GM23248 (cell line): Measurements from ENCODE around the gene TNFAIP8L3. TPM values are rescaled to one million over a fixed set of nuclear protein-coding genes. Genes with fewer than 3 reads are reported as not detected.

ENCODE experiments used
- DNase-seq: peaks from one replicate; pipeline ENCODE4 v3.0.0-alpha.2; 2015
- H2AFZ ChIP-seq: fragments of 200-600 bp; sonication (generic); 2 replicates; pipeline ENCODE4 v1.6.1; 2016; ENCODE audit warnings: antibody characterized with exemption
- H3F3A ChIP-seq: fragments of 200-600 bp; sonication (generic); 2 replicates; pipeline ENCODE4 v1.6.1; 2016; ENCODE audit warnings: mild to moderate bottlenecking, antibody characterized with exemption, mixed run types; ENCODE audit not compliant: insufficient read depth
- H3K27ac ChIP-seq: fragments of 200-600 bp; sonication (generic); 2 replicates; pipeline ENCODE4 v1.5.1; 2016; ENCODE audit warnings: mild to moderate bottlenecking
- H3K27me3 ChIP-seq: fragments of 200-600 bp; sonication (generic); replicated peaks from 2 replicates; pipeline ENCODE4 v1.6.1; 2016; ENCODE audit warnings: mild to moderate bottlenecking; ENCODE audit not compliant: insufficient read depth
- H3K36me3 ChIP-seq: fragments of 200-600 bp; sonication (generic); 2 replicates; pipeline ENCODE4 v1.6.1; 2016; ENCODE audit warnings: low read depth, mild to moderate bottlenecking
- H3K4me1 ChIP-seq: fragments of 200-600 bp; sonication (generic); 2 replicates; pipeline ENCODE4 v1.6.1; 2016; ENCODE audit warnings: mild to moderate bottlenecking; ENCODE audit not compliant: insufficient read depth
- H3K4me2 ChIP-seq: fragments of 200-600 bp; sonication (generic); one replicate; pipeline ENCODE4 v1.6.1; 2016; ENCODE audit warnings: mild to moderate bottlenecking; ENCODE audit not compliant: unreplicated experiment
- H3K4me3 ChIP-seq: fragments of 200-600 bp; sonication (generic); 2 replicates; pipeline ENCODE4 v1.5.1; 2016; ENCODE audit warnings: mild to moderate bottlenecking
- H3K79me2 ChIP-seq: fragments of 200-600 bp; sonication (generic); 2 replicates; pipeline ENCODE4 v1.6.1; 2016; ENCODE audit warnings: mild to moderate bottlenecking; ENCODE audit not compliant: insufficient read depth
- H3K9ac ChIP-seq: fragments of 200-600 bp; sonication (generic); 2 replicates; pipeline ENCODE4 v1.6.1; 2016; ENCODE audit warnings: mild to moderate bottlenecking
- H3K9me2 ChIP-seq: fragments of 200-600 bp; sonication (generic); 2 replicates; pipeline ENCODE4 v1.6.1; 2016; ENCODE audit warnings: mixed run types, mild to moderate bottlenecking, moderate library complexity; ENCODE audit not compliant: insufficient read depth
- H3K9me3 ChIP-seq: fragments of 200-600 bp; sonication (generic); one replicate; pipeline ENCODE4 v1.6.1; 2017; ENCODE audit warnings: low read depth
- H4K20me1 ChIP-seq: fragments of 200-600 bp; sonication (generic); 2 replicates; pipeline ENCODE4 v1.6.0; 2016; ENCODE audit not compliant: insufficient read depth
- EZH2 ChIP-seq: fragments of 200-600 bp; sonication (generic); IDR thresholded peaks from 2 replicates; pipeline ENCODE4 v1.6.1; 2018; ENCODE audit warnings: antibody characterized with exemption, mild to moderate bottlenecking; ENCODE audit not compliant: insufficient read depth, poor library complexity, severe bottlenecking
- EZH2phosphoT487 ChIP-seq: fragments of 200-600 bp; sonication (generic); IDR thresholded peaks from 2 replicates; pipeline ENCODE4 v1.6.1; 2018; ENCODE audit warnings: antibody characterized with exemption, moderate library complexity, mild to moderate bottlenecking, low read depth; ENCODE audit not compliant: insufficient read depth
- WGBS, 2 experiments: methylation state at CpG; one replicate each; pipeline ENCODE4 v1.1.6; 2015 to 2017; ENCODE audit warnings: low lambda C conversion rate in 2 of 2, low coverage in 1 of 2; ENCODE audit errors: missing lambda C conversion rate in 2 of 2; 5-methylcytosine and 5-hydroxymethylcytosine counted together
- in situ Hi-C: fragments of 300-500 bp; cut with MboI; formaldehyde crosslinking; loops from 2 replicates; pipeline ENCODE4 v1.15.0; 2020
- polyA plus RNA-seq: library from polyadenylated mRNA; unstranded; fragments of >200 nt; fragmentation: Nextera tagmentation; extraction: Ambion mirVana; gene quantifications from 2 replicates; pipeline ENCODE4 v1.2.1, GENCODE V29; 2016
- total RNA-seq: library from RNA; depleted of rRNA; stranded (reverse); fragments of >200 nt; shearing (Covaris generic); gene quantifications from 2 replicates; pipeline ENCODE4 v1.2.3, GENCODE V29; 2014

Gene TNFAIP8L3
- total and polyA plus RNA-seq, 2 experiments from 2014 or later: 2.0 to 2.8 TPM

DNA sequence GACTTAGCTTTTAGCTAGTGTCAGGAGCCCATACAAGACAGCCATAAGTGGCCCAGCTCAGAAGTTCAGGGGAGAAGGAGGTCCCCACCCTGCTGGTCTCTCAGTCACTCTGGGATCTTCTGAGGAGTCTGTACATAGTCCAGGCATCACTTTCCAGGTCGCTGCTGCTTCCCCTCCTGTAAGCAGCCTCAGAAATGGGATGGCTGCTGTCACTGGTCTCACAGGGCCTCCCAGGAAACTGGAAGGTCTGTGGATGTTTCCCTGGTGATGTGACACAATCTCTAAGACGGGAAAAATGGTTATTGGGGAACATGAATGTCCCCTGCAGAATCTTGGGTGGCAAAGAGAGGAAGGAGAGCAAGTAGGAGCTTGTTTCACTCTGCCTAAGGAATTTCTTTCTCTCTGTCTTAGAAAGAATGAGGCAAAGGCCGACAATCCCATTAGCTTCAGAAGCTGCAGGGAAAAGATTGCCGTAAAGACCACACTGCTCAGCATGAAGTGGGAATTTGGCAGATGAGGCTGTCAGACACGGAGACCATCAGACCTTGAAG lies 43.2 kb upstream of the TNFAIP8L3 start:
- Histone ChIP-seq H4K20me1 (no peaks in the 10 kb centered on the region), H3K4me1 (peaks cover 11% of the 10 kb centered on the region), H2AFZ (no peak overlapping the region), H3K79me2 (no peaks in the 10 kb centered on the region), H3K4me3 (no peak overlapping the region), H3K36me3 (no peaks in the 10 kb centered on the region), H3K27me3 (no peaks in the 10 kb centered on the region), H3K4me2 (no peak overlapping the region), H3K27ac (no peak overlapping the region), H3K9me2 (no peaks in the 10 kb centered on the region), H3F3A (peaks cover 15% of the 10 kb centered on the region), H3K9me3 (no peaks in the 10 kb centered on the region), H3K9ac (no peak overlapping the region)
- in situ Hi-C loops: no loop called here
- TF ChIP-seq EZH2 (no peak), EZH2phosphoT487 (no peak)
- 57 to 66% methylated on average over 5 of the region's 5 CpGs for WGBS, 2 experiments
- no peak for DNase-seq

DNA sequence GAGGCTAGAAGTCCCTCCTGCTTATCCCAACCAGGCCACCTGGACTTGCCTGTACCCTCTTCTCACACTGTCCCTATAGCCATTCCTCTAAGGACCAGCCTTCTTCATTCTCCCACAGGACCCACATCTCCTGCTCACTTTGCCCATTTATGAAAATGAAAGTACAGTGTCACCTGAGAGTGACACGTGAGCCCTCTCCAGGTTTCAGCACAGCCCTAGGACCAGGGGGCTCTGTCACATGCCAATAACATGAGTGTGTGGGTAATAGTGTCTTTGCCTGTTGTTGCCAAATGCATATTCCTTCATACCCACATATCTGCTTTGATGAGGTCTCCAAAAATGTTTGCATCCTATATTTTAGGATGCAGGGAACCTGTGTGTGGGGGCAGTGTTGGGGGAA lies 42.3 kb upstream of the TNFAIP8L3 start:
- H3K9me2 ChIP-seq: no peaks in the 10 kb centered on the region
- no peaks in the 10 kb centered on the region for H4K20me1 ChIP-seq
- no peaks in the 10 kb centered on the region for H3K36me3 ChIP-seq
- in situ Hi-C loops: no loop called here
- H3K27ac ChIP-seq: no peak overlapping the region
- peaks cover 21% of the 10 kb centered on the region for H3F3A ChIP-seq
- H3K9ac ChIP-seq: no peak overlapping the region
- no peaks in the 10 kb centered on the region for H3K27me3 ChIP-seq
- TF ChIP-seq EZH2phosphoT487 (no peak), EZH2 (no peak)
- H3K9me3 ChIP-seq: no peaks in the 10 kb centered on the region
- H3K4me3 ChIP-seq: no peak overlapping the region
- DNase-seq: no peak
- no peaks in the 10 kb centered on the region for H3K79me2 ChIP-seq
- H3K4me2 ChIP-seq: no peak overlapping the region
- 83 to 86% methylated on average over 1 of the region's 1 CpG for WGBS, 2 experiments
- peaks cover 18% of the 10 kb centered on the region for H3K4me1 ChIP-seq
- no peak overlapping the region for H2AFZ ChIP-seq

- Histone ChIP-seq H3K9me3 (no peaks in the 10 kb centered on the region), H3K79me2 (no peaks in the 10 kb centered on the region), H3K9me2 (no peaks in the 10 kb centered on the region), H3K4me2 (no peak overlapping the region), H3K27me3 (no peaks in the 10 kb centered on the region), H3K27ac (no peak overlapping the region), H3K4me1 (peaks cover 24% of the 10 kb centered on the region), H3F3A (peaks cover 22% of the 10 kb centered on the region), H3K9ac (no peak overlapping the region), H4K20me1 (no peaks in the 10 kb centered on the region), H3K4me3 (no peak overlapping the region), H3K36me3 (no peaks in the 10 kb centered on the region), H2AFZ (no peak overlapping the region)
- no peak for DNase-seq
- in situ Hi-C loops: no loop called here
- WGBS, 2 experiments: 91 to 96% methylated on average over 2 of the region's 2 CpGs
- TF ChIP-seq EZH2phosphoT487 (no peak), EZH2 (no peak)
Observed at GRCh38 chr15:51135276-51135675, 40.6 kb upstream of the TNFAIP8L3 start.

DNA sequence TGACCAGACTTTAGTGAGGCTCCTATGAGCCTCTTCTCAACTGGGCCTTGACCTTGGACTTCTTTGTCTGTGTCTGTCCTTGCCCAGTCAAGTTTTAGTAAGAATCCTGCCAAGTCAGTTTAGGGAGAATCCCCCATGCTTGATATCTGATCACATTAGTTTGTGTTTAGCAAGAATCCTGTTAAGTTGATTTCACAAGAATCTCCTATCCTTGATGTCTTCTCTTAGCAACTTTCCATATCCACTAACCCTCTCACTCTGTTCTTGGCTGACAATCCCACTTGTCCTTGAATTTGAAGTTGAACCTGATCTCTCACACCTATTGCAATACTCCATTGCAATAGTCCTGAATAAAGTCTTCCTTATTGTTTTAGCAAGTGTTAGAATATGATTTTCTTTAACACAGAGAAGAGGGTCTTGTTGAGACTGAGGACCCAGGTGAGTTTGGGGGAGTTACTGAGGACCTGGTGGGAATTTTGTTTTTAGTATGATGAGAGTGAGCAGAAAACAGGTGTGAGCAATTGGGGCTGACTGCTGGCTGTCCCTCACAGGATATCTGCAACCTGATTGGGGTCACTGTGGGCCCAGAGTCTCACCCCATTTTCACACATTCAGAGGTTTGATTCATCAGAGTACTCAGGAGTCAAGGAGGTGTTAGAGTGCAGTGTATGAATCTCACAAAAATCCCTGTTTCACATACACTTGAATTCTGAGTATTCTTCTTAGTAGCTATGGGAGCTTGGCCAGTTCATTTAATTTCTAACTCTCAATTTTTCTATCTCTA lies 39.9 kb upstream of the TNFAIP8L3 start:
- DNase-seq: no peak
- in situ Hi-C loops: no loop called here
- no peaks in the 10 kb centered on the region for H3K9me2 ChIP-seq

More for the DNA sequence above, 39.9 kb upstream of the TNFAIP8L3 start:
- Histone ChIP-seq H3K4me2 (no peak overlapping the region), H3K27me3 (no peaks in the 10 kb centered on the region), H3K27ac (no peak overlapping the region), H3K9me3 (no peaks in the 10 kb centered on the region), H3K4me1 (peaks cover 24% of the 10 kb centered on the region), H4K20me1 (no peaks in the 10 kb centered on the region), H3F3A (peaks cover 22% of the 10 kb centered on the region), H3K9ac (no peak overlapping the region), H3K36me3 (no peaks in the 10 kb centered on the region), H3K4me3 (no peak overlapping the region), H3K79me2 (no peaks in the 10 kb centered on the region), H2AFZ (no peak overlapping the region)
- TF ChIP-seq EZH2phosphoT487: no peak
- TF ChIP-seq EZH2: no peak
